GM21717 (cell line): ENCODE data around the gene ARSD.
"Not testable (repeated sequence)": the region's sequence is repeated elsewhere in the genome, so short reads cannot be mapped to it uniquely, and the experiment has no call there.

Experiments
- ATAC-seq: cut with Tn5 transposase; IDR thresholded peaks from one replicate; pipeline ENCODE4 v1.9.1; 2021; ENCODE audit warnings: mild to moderate bottlenecking, moderate library complexity; ENCODE audit not compliant: unreplicated experiment

ARSD gene

DNA sequence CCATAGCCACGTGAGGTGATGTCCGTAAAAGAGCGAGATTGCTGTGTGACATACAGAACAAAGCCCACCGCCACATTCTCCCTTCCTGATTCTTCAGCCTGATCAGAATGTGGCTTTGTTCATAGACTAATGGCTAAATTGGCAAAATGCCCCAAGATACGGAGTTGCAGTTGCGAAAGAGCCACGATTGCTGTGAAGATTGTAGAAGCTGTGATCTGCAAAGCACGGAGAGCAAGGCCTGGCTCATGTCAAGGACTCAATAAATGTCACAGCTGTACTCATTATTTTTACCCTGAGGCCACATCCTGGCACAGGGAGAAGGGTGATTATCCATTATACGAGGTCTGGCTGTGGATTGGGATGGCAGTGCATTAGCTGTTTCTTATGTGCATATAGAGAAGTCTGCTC is 34.2 kb downstream of the ARSD start:
- ATAC-seq: no peak

GRCh38 chrX:2892816-2893215 is 36.3 kb downstream of the ARSD start:
- ATAC-seq: no peak

DNA sequence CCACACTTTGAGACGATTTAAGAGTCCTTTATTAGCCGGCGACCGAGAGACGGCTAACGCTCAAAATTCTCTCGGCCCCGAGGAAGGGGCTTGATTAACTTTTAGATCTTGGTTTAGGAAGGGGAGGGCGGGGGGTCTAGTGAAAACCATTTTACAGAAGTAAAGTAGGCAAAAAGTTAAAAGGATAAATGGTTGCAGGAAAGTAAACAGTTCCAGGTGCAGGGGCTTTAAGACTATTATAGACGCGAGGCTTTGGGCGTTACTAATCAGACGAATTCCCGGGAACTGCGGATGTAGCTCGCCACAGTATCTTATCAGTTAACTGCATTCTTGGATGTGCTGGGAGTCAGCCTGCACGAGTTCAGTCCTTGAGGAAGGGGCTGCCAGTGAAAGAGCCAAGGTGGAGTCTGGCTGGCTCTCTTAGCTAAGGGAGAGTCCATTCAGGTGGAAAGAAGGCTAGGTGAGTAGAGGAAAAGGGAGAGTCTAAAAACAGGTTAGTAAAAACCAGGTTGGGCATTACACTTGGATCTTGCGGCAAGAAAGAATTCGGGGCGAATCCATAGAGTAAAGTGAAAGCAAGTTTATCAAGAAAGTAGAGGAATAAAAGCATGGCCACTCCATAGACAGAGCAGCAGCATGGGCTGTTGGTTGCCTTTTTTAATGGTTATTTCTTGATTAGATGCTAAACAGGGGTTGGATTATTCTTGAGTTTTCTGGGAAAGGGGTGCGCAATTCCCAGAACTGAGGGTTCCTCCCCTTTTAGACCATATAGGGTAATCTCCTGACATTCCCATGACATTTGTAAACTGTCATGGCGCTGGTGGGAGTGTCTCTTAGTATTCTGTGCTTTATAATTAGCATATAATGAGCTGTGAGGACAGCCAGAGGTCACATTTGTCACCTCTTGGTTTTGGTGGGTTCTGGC is 38.3 kb downstream of the ARSD start:
- ATAC-seq: not testable (repeated sequence)

DNA sequence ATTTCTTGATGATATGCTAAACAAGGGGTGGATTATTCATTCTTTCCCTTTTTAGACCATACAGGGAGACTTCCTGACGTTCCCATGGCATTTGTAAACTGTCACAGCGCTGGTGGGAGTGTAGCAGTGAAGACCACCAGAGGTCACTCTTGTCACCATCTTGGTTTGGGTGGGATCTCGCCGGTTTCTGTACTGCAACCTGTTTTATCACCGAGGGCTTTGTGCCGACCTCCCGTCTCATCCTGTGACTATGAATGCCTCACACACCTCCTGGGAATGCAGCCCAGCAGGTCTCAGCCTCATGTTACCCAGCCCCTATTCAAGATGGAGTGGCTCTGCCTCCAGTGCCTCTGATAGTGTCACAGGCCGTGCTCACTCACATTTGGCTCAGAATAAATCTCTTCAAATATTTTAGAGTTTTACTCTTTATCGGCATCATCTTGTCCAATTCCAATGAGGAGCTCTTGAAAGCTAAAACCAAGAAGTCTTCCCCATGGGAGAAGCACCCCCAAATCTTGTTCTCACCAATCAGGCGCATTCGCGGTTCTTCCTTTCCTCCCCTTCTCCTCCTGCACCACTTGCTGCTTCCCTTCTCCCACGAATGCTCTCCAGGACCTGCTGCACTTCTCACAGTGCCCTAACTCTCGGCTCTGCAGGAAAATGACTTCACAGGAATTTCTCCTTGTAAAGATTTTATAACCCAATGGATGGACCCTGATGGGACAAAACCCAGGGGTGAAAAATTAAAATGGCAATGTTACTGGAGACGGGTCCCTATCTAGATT is 39.2 kb downstream of the ARSD start:
- ATAC-seq: not testable (repeated sequence)

- ATAC-seq: no peak
Observed at GRCh38 chrX:2889045-2889605, 40.0 kb downstream of the ARSD start.

GRCh38 chrX:2888309-2888708 is 40.8 kb downstream of the ARSD start:
- ATAC-seq: no peak

GRCh38 chrX:2883770-2884169 is 45.4 kb downstream of the ARSD start:
- ATAC-seq: no peak

DNA sequence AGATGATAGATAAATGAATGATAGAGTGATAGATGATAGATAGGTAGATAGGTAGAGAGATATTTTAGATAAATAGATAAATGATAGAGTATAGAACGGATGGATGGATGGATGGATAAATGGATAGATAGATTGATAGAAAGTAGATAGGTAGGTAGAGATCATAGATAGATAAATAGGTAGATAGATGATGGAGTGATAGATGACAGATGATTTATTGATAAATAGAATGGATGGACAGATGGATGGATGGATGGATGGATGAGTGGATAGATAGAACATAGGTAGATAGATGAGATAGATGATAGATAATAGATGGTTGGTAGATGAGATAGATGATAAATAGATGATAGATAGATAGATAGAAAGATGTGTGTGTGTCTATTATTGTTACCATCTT is 49.5 kb downstream of the ARSD start:
- ATAC-seq: no peak

DNA sequence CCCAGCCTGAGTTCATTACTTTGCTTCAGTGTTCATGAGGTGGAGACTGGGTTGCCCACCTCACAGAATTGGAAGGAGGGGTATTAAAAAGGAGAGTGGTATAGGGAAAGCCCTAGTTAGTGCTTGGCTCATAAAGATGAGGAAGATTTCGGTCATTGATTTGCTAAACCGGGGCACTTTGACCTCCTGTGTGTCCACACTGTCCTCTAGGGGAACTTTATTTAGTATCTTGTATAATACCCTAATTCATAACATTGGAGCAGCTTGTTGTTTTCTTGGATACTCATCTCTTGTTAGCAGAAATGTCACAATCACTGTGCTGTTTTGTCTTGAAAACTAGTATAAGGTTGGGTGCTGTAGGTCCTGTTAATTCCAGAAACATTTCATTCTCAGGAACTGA is 50.6 kb downstream of the ARSD start:
- no peak for ATAC-seq

DNA sequence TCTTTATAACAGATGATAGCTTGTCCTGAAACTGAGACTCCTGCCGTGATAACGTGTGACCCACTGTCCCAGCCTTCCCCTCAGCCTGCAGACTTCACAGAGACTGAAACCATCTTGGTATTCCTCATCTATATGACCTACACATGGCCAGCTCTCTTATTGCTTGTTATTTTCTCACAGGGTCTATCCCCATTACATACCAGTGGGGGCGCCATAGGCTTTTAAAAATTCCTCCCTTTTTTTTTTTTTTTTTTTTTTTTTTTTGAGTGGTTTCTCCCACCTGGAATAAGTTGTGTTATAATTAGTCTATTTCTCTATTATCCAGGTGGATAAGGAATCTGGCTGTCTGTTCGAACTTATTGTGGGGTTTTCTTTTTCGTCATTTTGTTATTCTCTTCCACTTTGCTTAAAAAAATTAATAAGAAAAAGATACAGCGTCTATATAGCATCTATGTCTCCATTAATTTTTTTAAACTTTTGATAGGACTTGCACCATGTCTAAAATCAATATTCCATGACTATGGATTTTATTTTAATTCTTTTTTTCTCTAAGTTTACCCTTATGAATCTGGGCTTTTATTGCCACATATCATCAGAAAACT is 53.2 kb downstream of the ARSD start:
- ATAC-seq: no peak

DNA sequence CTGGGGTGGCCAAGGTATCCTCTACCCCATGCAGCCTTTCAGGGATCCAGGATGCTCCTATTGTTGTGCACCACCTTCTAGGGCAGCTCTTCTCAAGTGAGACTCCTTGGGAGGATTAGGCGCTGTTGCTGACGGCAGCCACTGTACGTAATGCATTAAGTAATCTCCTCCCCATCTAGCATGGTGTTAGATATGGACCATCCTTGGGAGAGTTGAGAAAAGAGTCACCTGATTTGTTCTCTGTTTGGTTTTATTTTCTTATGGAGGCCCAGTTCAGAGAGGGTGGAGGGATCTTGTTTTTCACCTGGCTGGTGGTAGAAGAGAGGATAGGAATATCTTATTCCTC is 54.0 kb downstream of the ARSD start:
- ATAC-seq: no peak

- no peak for ATAC-seq
Observed at GRCh38 chrX:2874222-2875135, 54.7 kb downstream of the ARSD start.

- no peak for ATAC-seq
Observed at GRCh38 chrX:2872671-2873277, 56.4 kb downstream of the ARSD start.

DNA sequence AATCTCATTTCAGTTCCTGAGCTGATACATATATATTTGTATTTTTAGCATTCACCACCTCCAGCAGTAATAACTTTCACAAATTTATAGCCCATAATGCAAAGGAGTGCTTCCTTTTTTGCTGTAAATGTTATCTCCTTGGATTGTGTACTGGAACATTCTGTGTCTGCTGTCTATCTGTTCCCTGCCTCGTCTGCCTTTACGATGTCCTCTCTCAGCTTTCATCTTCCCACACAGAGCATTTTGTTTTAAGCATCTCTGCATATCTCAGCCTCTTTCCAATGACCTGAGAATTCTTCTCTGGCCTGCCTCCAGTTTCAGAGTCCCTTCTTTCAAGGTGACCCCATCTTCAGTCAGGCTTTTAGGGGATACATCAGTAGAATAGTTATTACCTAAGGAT is 57.3 kb downstream of the ARSD start:
- ATAC-seq: no peak

DNA sequence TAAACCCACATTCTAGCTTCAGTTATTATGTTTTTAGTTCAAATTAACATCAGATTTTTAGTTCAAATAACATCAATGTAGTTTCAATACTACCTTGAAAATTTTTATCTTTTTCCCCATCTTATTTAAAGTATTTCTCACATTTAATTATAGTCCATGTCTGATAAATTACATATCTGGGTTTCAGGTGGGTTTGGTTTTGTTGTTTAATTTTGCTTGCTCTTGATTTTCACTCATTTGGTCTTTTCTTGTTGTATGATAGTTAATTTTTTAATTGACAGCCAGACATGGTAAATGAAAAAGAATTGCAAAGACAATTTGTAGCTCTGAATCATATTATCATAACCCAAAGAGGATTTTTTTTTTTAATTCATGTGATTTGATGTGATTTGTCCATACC is 58.5 kb downstream of the ARSD start:
- ATAC-seq: no peak

DNA sequence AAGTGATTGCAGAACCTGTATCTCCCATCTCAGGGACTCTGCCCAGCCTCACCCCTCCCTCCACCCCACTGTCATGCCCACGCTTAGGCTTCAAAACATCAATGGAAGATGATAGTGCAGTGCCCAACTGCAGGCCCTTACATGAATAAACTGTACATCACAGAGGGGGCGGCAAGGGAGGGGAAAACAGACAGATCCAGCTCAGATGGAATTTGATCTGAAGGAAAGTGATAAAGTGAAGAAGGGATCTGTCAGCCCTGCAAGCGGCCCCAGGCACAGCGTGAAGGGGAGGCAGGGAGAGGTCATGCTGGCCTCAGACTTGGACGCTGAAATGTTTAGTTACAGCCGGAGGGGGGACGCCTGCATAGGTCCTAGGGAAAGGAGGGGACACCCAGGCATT is 61.9 kb downstream of the ARSD start:
- no peak for ATAC-seq

DNA sequence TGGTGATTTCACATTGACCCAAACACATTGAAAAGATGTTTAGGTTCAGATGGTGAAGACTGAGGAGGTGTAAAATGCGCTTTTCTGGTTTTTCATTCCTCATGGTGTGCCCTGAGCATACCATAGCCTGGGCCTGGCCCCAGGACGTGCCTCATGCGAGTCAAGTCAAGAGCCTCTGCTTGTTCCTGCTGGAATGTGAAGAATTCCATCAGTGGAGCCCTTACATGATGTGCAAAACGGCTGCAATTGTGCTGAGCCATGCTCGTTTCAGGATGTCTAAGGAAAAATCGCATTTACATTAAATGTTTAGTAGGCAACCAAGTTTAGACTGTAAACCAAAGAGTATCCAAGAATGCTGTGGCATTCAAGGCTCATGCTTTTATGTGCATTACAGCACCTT is 65.5 kb downstream of the ARSD start:
- no peak for ATAC-seq

- ATAC-seq: no peak
Observed at GRCh38 chrX:2862404-2862803, 66.7 kb downstream of the ARSD start.

DNA sequence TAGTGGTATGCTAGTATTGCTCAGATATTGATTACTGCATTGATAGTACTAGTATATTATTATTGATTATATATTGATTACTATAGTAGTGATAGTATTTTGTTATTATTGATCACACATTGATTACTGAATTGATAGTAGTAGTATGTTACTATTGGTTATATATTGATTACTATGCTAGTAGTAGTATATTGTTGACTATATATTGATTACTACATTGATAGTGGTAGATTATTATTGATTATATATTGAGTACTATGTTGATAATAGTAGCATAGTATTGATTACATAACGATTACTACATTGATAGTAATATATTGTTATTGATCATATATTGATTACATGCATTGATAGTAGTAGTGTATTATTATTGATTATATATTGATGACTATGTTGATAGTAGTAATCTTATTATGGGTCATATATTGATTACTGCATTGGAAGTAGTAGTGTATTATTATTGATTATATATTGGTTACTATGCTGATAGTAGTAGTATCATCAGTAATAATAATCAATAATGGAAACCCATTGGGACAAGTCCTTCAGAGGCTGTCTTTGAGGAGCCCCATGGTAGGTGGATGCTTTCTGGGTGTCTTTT is 69.8 kb downstream of the ARSD start:
- no peak for ATAC-seq

DNA sequence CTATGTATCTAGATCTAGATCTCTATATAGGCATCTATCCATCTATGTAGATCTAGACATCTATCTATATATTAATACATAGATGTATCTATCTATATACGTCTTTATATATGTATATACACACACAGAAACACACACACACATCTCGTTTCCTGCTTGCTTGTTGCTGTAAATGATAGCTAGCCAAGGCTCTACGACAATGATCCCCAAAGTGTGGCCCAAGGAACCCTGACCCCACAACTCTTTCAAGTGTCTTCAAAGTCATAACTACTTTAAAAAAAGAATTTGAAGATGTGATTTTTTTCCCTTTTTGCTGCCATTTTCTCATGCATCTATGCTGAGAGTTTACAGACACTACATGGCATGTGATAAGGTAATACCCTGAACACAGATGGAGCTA is 71.6 kb downstream of the ARSD start:
- ATAC-seq: no peak
